GM18499 (cell line): ENCODE data around the gene DRG2.

Experiments used
- ATAC-seq: cut with Tn5 transposase; IDR thresholded peaks from one replicate; pipeline ENCODE4 v1.9.1; 2021; ENCODE audit warnings: moderate number of reproducible peaks; ENCODE audit not compliant: insufficient read depth, unreplicated experiment

Gene DRG2

DNA sequence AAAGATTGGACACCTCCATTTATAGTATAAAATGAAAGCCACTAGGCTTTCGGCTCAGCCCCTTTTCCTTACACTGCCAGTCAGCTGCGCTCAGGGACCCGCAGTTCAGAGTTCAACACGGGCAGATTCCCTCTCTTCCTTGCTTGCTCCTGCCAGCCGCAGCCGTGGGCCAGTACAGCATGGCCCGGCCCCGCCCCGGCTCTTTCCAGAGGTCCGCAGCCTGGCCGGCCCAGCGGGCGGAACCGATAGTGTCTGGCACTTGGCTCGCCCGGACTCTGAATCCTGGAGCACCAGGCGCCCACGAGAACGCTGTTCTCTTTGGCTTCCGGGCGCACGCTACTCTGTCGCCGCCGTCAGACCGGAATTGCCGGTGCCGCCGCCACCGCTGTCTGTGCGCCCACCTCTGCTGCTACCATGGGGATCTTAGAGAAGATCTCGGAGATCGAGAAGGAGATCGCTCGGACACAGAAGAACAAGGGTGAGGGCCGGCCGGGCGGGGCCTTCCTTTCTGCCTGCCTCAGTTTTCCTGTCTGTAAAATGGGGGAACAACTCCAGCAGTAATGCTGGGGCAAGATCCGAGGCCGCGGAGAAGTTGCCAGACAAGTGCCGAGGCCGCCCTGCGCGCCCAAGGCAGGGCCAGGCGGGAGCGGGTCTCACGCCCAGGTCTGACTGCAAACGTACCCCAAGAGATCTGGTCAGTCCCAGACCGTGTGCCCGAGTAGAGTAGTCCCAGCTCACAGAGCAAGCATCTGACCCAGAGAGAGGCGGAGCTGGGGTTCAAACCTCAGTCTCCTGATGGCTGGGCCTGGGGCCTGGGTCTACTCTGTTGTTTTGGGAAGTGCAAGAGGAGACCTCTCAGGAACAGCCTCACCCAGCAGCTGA lies at the start of gene DRG2:
Gene DRG2, plus strand, starts transcription at position 339 of the 882 bp plus-strand sequence. Its CDS starts 76 bp downstream, at position 415.
- ATAC-seq = no peak

GRCh38 chr17:18038149-18038850 lies 49.4 kb upstream of the DRG2 start:
- ATAC-seq = no peak

DNA sequence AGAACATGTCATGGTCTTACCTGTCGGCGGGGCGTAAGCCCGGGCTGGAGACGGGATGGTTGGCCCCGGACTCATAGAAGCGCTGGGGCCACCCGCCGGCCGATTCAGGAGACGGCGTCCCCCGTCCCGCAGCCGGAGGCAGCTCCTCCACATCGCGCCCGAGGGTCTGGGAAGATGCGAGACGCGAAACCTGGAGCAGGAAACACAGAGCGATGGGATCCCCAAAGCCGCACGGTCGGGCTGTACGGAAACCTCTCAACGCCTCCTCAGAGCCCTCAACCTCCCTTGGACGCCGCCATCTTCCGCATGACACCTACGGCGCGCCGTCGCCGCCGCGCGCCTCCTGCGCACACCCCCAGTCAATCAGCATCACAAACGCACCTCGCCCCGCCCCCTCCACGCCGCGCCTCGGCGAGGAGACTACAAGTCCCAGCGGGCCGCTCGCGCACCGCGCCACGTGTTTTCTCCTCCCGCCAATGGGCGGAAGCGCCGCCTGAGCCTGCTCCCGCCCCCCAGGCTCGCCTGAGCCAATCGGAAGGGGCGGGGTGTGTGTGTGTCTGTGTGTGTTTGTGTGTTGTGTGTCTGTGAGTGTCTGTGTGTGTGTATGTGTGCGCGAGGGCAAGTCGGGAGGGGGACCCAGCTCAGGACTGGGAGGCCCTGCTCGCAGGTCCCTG lies 48.8 kb upstream of the DRG2 start, which contains the start of the genes ATPAF2 and GID4:
Gene ATPAF2, minus strand, starts transcription at position 308 of the 674 bp plus-strand sequence. Its CDS starts 155 bp downstream, at position 153.
Gene GID4, plus strand, starts transcription at position 548 of the 674 bp plus-strand sequence. Its CDS starts 57 bp downstream, at position 605.
- peak; percentile 63 for ATAC-seq

GRCh38 chr17:18039535-18040260 lies 48.0 kb upstream of the DRG2 start:
- ATAC-seq = peak; percentile 3

DNA sequence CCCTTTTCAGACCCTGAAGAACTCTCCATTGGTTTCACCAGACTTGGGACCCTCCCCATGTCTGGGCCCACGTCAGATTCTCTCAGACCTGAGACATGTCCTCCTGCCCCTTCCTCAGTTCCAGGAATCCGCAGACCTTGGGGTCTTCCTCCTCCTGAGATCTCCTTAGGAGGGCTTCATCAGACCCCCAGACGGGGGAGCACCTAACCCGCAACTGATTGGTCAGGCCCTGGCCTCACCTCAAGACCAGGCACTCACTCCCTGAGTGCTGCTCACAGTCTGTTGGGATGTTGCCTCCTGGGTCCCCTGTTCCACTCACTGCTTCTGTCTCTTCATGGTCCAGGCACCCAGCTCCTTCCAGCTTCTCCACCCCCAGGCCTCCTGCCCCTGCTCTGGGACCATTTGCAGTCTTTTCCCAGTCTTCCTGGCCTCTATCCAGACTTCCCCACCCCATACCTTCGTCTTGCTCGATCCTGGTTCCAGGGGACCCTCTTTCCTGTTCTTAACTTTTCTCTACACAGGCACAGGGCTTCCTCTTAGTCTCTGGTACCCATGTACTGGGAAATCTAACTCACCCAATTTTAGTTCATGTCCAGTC lies 47.4 kb upstream of the DRG2 start:
- no peak for ATAC-seq

DNA sequence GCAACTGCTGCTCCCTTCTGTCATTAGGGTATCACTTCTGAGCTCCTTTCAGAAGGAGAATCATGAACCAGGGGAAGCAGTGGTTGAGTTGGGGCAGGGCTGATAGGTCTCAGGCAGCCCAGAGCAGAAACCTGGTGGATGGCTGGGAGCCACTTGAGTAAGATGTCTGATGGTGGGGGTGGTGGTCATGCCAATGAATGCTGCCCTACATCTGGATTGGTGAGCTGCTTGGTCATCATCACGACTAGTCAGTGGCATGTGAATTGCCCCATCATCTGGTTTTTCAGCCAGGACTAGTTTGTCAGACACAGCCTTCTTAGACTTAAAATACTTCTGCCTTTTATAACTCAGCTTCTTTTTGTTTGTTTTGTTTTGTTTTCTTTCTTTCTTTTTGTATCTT lies 46.0 kb upstream of the DRG2 start:
- no peak for ATAC-seq

DNA sequence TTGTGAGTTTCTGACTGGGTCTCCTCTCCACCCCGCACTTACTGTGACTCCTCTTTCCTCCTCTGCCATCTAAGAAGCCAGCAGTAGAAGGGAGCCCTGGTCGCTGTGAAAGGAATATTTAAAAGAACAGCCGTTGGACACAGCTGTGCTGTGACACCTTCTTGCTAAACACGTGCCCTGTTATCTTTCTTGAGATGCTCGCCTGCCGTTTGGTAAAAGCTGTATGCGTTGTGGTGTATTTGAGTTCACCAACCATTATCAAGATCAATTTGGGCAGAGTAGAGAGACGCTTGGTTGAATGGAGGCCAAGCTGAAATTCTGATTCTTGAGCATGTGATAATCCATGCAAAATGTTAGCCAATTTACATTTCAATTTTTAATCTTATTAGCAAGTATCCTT lies 44.8 kb upstream of the DRG2 start:
- ATAC-seq = no peak

- ATAC-seq = no peak
Observed at GRCh38 chr17:18043491-18043890, 44.3 kb upstream of the DRG2 start.

- ATAC-seq = no peak
Observed at GRCh38 chr17:18044609-18045008, 43.1 kb upstream of the DRG2 start.

- ATAC-seq = no peak
Observed at GRCh38 chr17:18045691-18046350, 41.9 kb upstream of the DRG2 start.

GRCh38 chr17:18055597-18055996 lies 32.2 kb upstream of the DRG2 start:
- no peak for ATAC-seq

DNA sequence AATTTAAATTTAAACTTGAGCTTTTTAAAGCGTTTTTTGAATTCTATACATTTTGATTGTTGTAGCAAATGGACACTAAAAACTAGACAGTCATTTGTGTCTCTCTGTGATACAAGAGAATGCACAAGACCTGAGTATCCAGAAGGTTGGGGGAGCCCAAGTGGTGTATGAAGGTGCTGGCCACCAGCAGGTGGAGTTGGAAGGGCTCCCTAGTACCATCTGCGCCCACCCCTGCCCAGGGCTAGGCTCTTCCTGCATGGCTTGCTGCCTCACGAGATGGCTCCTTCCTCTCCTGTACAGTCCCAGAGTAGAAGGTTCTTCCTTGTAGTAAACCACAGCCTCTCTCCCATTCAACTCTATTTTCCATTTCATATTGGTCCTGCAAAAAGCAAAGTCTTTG lies 31.5 kb upstream of the DRG2 start:
- no peak for ATAC-seq

- ATAC-seq = no peak
Observed at GRCh38 chr17:18059283-18059682, 28.5 kb upstream of the DRG2 start.

DNA sequence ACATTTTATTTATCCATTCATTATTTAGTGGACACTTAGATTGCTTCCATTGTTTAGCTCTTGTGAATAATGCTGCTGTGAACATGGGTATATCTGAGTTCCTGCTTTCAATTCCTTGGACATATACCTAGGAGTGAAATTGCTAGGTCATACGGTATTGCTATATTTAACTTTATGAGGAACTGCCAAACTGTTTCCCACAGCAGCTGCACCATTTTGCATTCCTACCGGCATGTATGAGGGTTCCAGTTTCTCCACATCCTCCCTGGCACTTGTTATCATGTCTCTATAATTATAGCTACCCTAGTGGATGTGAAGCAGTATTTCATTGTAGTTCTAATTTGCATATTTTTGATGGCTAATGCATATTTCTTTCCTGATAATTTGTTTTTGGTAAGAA lies 23.7 kb upstream of the DRG2 start:
- no peak for ATAC-seq

DNA sequence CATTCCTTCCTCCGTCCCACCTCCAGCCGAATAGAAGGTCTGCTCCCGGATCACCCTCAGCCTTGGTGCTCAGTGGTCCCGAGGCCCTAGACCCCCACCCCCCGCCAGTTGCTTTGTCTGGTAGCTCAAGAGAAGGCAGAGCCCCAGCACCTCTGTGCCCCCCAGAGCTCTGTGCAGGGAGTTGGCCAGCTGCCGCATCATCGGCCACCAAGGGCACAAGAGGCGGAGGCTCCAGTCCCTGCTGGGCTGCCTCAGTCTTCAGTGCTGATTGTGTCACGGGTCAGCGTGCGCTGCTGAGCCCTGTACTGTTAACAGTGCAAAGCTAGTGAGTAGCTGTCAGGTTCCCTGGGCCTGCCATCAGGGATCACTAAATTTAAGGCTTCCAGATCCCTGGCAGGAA lies 22.2 kb upstream of the DRG2 start:
- ATAC-seq = no peak

- ATAC-seq = no peak
Observed at GRCh38 chr17:18066866-18067265, 20.9 kb upstream of the DRG2 start.

GRCh38 chr17:18069101-18069500 lies 18.6 kb upstream of the DRG2 start:
- ATAC-seq = no peak

GRCh38 chr17:18070861-18071340 lies 16.8 kb upstream of the DRG2 start:
- no peak for ATAC-seq

- ATAC-seq = no peak
Observed at GRCh38 chr17:18071751-18072150, 16.0 kb upstream of the DRG2 start.
